CMK (cell line): Measurements from ENCODE around the gene ACTN3.
"Not testable (repeated sequence)": the region's sequence is repeated elsewhere in the genome, so short reads cannot be mapped to it uniquely, and the experiment has no call there.

Experiments used
- DNase-seq: peaks from one replicate; pipeline ENCODE4 v3.0.0-alpha.2; 2010; ENCODE audit warnings: low read depth

ACTN3 gene

DNA sequence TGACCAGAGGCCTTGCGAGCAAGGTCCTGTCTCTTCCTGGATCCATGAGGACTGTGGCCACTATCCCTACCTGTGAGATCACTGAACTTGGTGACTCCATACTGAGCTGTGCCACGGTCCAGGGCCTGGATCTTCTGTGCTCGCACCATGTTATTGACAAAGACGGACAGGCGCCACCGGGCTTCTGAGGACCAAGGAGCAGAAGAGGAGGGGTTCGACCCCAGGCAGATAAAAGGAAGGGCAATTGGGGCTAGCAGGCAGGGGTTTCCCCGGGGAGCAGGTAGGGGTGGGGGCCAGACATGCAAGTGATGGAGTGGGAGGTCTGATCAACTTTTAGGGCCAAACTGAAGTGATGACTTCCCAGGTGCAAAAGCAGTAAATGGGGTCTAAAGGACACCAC, 19.5 kb downstream of the ACTN3 start:
- no peak for DNase-seq

DNA sequence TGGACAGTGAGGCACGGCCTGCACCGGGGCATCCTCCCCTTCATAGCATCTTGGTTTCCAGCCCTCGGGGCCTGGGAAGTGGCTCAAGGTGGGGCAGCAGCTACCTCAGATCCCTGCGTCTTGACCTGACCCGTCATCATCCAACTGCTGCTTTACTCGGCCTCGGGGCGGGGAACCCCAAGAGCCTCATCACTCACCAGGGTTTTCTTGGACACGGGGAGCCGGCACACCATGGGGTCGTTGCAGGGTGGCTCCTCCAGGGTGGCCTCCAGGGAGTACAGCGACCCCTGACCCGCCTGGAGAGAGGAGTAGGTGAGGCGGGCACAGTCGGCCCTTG, 21.1 kb downstream of the ACTN3 start:
- no peak for DNase-seq

DNA sequence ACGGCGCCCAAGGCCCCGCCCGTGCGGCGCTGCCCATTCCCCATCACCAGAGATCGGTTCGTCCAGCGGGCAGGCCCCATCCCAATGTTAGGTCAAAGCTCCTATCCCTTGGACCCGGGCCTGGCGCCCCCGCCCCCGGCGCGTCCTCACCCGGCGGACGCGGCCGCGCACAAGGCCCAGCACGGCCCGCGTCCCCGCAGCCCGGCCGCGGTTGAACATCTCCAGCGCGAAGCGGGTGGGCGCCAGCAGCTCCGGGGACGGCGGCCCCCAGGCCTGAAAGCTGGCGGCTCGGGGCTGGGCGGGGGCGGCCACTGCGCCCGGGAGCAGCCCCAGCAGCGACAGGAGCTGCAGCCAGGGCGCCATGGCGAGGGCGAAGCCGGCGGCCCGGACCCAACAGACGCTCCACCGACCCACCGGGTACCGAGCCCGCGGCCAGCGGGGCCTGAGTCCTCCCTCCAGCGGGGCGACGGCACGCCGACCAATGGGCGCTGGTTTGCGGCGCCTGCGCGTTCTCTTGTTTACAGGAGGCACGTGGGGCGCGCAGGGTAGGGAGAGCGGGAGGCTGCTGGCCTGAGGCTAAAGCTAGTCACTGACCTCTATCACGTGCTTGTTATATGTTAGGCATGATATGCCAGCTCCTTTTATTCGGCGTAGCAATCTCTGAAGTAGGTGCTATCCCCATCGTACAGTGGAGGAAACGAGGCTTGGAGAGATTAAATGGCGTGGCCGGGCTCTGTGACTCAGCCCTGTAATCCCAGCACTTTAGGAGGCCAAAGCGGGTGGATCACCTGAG, 21.6 kb downstream of the ACTN3 start, which contains the start of gene CTSF:
TSS of gene CTSF (minus strand) at position 483 of the 793 bp plus-strand sequence. CDS start at position 363, 120 bp downstream.
- DNase-seq = peak; percentile 49

DNA sequence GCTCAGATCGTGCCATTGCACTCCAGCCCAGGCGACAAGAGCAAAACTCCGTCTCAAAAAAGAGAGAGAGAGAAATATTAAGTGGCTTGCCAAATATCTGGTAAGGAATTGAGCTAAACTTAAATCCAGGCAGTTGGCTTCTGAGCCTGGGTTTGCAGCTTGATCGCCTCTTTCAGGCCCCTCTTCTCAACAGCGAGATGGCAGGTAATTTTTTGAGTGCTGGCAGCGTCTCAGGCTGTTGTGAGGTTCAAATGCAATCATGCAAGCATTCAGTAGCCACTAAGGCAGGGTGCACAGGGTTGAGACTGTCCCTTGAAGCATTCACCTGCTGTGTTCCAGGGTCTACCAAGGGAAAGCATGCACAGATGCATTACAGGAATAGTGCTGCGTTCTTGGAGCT, 22.4 kb downstream of the ACTN3 start:
- no peak for DNase-seq

DNA sequence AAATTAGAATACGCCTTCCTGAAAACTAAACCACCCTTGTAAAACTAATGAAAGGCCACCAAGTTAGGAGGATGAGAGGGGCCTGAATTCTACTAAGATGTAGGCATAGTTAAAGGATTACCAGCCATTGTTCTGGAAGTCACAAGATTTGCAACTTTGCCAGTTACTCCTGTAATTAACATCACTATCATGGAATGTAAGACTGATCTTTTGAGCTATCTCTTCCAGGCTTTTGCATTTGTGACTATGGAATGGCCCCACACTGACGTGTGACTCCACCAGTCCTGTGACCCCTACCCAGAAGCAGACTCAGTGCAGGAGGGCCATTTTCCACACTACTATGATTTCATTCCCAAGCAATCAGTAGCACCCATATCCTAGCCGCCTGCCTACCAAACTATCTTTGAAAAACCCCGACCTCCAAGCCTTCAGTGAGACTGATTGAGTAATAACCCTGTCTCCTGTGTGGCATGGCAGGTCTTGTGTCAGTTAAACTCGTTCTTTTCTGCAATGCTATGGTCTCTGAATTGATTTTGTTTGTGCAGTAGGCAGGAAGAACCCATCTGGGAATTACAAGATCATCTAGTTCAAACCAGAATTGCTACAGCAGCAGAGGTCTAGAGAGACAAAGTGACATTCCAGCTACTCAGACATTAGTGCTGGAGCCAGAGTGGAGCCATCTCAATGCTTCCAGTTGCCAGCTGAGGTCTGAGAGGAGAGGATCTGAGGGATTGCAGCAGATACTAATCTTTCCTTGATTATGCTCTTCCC, 23.6 kb downstream of the ACTN3 start:
- no peak for DNase-seq

DNA sequence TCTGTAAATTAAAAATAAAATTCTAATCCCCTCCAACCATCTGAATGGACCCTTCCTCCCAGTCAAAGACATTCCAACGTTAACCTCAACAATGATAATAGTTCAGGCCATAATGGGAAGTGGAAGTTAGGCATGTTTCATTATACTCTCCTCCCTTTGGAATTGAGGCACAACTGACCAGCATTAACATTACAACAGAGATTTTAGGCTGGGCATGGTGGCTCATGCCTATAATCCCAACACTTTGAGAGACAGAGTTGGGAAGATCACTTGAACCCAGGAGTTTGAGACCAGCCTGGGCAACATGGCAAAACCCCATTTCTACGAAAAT, 24.1 kb downstream of the ACTN3 start:
- no peak for DNase-seq

DNA sequence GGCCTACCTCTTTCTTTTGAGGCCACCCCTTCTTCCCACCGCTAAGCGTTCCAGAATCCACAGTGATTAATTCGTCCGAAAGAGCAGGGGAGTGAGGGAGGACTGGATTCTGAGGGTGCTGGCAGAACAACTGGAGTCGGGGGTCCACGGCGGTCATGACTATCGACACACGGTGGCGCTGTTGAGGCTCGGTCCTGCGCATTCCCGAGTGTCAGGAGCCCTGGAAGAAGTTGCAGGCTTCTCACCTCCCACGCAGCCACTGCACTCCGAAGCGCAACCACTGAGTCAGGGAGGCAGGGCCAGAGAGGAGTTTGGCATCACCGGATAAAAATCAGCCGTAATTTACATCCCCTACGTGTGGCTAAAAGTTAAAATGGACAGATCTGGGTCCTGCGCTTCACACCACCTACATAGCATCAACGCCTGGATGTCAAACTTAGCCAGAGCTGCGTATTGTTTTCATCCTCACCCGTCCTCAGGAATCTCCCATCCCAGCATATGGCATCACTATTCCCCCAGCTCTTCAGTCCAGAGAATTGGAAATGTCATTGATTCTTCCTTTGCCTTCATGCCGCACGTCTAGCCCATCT, 32.4 kb downstream of the ACTN3 start:
- DNase-seq = no peak

DNA sequence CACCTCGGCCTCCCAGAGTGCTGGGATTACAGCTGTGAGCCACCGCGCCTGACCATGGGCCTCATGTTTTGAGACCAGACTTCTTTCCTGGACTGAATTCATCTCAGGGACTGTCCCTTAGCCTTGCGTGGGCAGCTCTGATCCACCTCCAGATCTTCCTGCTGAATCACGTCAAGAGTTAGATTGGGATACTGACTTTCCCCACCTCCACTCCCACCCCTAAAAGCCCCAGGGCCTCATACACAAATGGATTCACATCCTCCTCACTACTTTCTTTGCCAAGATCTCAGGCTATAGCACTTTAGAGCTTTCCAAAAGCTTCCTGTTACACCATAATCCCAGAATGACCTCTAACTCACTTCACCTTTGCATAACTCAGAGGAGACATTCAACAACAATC, 34.1 kb downstream of the ACTN3 start:
- DNase-seq = no peak

DNA sequence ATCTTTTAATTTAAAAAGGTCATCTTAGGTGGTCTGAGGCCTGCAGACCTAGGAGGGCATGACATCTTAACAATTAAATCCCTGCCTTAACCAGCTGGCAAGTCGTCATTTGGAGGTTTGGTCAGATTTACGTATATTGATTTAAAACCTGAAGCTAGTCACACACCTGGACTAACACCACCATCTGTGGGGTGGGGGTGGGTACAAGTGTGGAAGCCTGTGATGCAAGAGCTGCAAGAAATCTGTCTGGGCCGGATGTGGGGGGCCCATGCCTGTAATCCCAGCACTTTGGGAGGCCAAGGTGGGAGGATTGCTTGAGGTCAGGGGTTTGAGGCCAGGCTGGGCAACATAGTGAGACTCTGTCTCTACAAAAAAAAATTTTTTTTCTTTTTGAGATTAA, 34.6 kb downstream of the ACTN3 start:
- no peak for DNase-seq

DNA sequence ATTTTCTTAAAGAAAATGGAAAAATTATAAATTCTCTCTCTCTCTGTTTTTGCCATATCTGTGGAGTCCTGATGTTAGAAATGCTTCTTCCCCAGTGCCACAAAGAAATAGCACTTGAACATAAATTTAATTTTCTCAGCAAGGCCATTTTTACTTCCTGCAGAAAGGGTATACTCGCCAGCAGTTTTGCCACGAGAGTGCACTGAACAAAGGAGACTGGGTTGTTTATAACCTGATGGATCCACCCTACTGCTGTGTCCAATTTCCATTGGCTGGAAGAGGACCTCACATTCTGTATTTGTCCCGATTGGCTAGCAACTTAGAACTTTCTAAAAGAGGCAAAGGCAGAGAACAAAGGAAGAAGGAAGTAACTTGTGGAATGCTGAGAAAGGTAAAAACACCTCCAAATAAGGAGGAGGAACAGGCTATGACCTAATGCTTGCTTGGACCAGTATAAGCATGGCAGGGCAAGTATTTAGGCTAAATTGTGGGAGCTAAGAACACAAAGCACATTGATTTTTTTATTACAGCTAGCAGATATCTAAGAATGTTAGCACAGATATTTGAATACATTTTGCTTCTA, 36.0 kb downstream of the ACTN3 start:
- DNase-seq = not testable (repeated sequence)

DNA sequence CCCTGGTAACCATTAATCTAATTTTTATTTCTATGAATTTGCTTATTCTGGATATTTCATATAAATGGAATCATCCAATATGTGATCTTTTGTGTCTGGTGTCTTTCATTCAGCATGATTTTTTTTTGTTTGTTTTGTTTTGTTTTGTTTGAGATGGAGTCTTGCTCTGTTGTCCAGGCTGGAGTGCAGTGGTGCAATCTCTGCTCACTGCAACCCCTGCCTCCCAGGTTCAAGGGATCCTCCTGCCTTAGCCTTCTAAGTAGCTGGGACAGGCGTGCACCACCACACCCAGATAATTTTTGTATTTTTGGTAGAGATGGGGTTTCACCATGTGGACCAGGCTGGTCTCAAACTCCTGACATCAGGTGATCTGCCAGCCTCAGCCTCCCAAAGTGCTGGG, 38.7 kb downstream of the ACTN3 start:
- DNase-seq = not testable (repeated sequence)

DNA sequence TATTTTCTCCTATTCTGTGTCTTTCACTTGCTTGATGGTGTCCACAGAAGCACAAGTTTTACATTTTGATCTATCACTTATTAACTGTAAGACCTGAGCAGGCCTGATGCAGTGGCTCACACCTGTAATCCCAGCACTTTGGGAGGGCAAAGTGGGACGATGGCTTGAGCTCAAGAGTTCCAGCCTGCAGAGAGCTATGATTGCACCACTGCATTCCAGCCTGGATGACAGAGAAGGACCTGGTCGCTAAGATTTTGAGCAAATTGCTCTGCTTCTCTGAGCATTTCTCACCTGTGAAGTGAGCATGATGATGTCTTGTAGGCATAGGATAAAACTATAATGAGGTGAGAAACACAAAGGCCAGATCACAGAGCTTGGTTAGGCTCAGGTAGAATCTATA, 39.4 kb downstream of the ACTN3 start:
- DNase-seq = no peak

DNA sequence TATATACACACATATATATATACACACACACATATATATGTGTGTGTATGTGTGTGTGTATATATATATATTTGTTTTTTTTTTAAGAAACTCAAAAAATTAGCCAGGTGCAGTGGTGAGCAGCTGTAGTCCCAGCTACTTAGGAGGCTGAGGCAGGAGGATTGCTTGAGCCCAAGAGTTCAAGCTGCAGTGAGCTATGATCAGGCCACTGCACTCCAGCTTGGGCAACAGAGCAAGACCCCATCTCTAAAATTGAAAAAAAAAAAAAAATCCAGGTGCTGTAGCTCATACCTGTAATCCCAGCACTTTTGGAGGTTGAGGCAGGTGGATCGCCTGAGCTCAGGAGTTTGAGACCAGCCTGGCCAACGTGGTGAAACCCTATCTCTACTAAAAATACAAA, 42.6 kb downstream of the ACTN3 start:
- DNase-seq = not testable (repeated sequence)

DNA sequence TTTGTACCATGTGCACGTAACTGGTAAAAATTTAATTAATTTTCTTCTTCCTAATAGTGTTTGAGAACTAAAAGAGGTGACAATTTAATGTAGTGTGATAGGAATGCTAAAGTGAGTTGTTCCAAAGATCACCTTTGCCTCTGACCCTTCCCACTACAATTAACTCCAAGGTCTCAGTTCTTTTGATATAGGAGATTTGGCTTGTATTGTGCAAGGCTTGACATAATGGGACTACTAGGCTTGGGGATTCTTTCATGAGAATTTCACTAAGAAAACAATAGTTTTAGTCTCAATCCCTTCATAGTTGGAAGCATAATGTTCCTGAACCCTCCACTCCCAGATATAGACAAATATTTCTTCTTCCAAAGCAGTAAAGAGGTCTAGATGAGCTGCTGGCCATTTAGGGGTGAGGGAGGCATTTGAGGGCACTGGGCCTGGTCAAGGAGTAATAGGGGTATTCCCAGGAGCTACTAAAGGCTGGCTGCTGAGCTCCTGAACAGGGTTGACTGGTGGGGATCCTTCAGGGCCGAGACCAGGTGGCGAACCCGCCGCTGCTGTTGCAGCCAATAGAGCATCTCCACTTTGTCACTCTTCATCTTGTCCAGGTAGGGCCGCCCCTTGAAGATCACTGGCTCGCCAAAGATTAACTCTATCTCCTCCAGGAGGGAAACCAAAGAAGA, 43.4 kb downstream of the ACTN3 start:
- no peak for DNase-seq

DNA sequence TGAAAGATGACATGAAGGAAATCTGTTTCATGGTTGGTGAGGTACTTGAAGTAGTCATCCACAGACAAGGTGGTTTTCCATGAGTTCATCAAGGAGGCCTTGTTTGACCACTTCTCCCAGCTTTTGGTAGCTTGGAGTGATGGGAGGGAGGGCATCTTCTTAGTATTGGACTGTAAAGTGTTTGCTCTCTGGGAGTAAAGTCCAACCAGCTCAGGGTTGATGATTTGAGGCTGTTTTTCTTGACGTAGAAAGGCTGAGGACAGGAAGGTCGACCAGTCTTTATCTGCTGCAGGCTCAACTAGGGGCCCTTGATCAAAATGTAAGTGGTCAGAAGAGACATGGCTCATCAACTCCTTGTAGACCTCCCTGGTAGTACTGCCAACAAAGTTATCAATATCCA, 44.5 kb downstream of the ACTN3 start:
- DNase-seq = no peak

DNA sequence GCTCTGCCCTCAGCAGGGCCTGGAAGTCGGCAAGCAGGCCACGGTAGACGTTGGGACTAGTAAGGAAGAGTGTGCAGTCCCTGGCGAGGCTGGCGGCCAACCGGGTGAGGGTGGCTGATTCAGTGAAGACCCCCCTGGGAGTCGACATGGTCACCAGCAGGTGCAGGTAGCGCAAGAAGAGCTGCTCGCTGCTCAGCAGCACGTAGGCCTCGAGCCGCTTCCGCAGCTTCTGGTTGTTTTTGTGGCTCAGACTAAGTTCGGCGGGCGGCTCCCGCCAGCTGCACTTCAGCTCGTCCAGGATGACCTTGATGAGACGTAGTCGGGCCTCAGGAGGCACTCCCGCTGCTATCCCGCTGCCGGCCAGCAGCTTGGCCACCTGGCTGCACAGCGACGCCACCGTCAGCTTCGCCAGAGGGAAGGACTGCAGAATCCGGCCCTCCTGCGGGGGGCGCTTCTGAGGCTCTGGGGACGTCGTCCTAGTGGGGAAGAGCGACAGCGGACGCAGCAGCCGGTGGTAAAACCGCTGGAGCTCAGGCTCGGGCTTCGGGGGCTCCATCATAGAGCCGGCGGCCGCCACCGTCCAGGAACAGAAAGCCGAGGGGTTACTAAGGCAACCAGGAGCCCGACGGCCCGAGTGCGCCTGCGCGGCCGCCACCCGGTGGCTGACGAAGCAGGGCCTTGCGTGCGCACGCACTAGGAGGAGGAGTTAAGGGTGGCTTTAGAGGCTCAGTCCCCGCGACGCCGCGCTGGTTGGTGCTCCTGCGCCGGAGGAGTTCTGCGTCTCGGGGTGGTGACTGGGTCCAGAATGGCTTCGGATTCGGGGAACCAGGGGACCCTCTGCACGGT, 46.0 kb downstream of the ACTN3 start, which contains the start of the genes CCDC87 and CCS:
TSS of gene CCDC87 (minus strand) at position 607 of the 846 bp plus-strand sequence. CDS start at position 559, 48 bp downstream.
TSS of gene CCS (plus strand) at position 729 of the 846 bp plus-strand sequence. CDS start at position 806, 77 bp downstream.
- DNase-seq = peak; percentile 91

DNA sequence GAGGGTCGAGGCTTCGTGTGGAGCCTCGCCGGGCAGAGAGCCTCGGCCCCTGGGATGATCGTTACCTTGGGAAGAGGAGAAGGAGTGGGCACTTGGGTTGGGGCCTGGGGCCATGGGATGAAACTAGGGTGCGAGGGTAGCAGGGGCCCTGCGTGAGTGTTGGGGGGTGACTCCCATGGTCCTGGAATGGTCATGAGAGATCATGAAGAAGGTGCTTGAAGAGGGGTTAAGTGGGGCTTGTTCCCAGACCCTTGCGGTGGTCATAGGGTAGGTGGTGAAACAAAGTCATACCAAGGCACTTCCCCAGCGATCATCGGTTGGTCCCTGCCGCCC, 46.6 kb downstream of the ACTN3 start:
- DNase-seq = no peak

DNA sequence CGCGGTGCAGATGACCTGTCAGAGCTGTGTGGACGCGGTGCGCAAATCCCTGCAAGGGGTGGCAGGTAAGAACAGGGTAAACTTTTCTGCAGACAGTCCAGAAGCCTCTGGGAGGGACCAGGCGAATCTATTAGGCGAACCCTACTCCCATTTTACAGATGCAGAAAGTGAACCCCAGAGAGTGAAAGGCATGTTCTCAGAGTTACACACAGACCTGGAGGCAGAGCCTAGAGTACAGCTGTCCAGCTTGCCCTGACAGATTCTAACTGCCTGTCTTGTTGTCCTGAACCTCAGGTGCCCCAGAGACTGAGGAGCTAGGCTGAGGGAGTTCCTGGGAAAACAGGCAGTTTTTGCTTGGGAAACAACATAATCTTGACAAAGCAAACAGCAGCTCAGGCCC, 46.9 kb downstream of the ACTN3 start:
- DNase-seq = no peak

DNA sequence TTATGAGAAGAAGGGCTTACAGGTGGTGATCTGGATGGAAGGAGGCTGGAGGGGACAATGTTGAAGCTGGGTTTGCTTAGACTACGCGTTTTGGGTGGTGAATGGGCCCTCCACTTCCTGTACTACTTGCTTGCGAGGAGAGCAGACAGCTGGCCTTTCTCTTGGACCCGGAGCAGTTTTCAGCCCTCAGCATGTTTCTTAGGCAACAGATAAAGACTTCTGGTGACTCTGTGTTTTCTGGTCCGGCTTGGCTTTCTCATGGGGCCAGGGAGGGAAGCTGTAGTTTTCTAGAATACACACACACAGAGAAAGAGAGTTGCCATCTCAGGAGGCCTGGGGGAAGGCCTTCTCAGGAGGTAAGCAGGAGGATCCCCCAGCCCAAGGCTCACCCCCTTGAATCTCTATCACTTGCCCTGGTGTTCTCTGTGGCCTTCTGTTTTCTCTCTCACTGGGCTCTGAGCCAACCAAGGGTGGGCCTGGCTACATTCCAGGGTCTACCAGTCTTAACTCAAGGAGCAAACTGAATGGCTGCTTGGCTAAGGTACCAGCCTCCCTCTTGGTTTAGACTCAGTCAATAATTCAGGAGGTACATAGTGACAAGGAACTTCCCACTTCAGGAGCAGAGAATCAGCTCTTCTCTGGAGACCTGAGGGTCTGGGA, 48.7 kb downstream of the ACTN3 start:
- DNase-seq = no peak

DNA sequence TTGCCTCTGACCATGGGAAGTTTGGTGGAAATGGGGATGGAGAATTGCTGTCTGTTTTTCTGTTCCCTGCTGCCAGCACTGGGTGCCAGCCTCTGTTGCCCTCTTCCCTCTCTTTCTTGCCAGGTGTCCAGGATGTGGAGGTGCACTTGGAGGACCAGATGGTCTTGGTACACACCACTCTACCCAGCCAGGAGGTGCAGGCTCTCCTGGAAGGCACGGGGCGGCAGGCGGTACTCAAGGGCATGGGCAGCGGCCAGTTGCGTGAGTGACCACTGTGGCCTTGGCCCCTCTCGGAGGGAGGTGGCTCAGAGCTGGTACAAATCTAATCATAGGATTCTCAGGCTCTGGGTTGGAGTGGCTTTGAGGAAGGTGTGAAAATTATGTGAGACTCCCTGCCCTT, 52.3 kb downstream of the ACTN3 start:
- DNase-seq = no peak

DNA sequence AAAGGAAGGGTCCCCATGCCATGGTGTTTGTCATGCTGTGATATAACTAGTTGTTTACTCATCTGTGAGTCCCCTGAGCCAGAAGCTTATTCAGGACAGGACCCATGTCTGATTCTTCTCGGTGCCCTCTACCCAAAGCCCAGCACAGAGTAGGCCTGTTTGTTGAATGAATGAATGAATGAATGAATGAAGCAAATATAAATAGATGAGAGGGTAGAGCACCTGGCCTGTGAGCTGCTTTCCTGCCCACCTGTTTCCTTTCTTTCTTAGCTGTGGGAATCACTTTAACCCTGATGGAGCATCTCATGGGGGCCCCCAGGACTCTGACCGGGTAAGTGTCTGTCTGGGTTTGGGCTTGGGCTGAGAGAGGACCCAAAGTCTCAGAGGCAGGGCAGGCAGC, 53.5 kb downstream of the ACTN3 start:
- no peak for DNase-seq
